Ishikawa (cell line): ENCODE measurements around the gene RNASE7.

Experiments
- CEBPB ChIP-seq: IDR thresholded peaks from 2 replicates; pipeline ENCODE4 v1.6.1; 2012
- CREB1 ChIP-seq: IDR thresholded peaks from 2 replicates; pipeline ENCODE4 v1.6.1; 2012; ENCODE audit warnings: low read depth
- EGR1 ChIP-seq: IDR thresholded peaks from 2 replicates; pipeline ENCODE4 v1.6.1; 2012
- EP300 ChIP-seq: IDR thresholded peaks from 2 replicates; pipeline ENCODE4 v1.6.1; 2012; ENCODE audit warnings: borderline replicate concordance
- FOXM1 ChIP-seq: IDR thresholded peaks from 2 replicates; pipeline ENCODE4 v1.6.1; 2012; ENCODE audit warnings: low read depth, borderline replicate concordance
- NFIC ChIP-seq: IDR thresholded peaks from 2 replicates; pipeline ENCODE4 v1.6.1; 2012
- RAD21 ChIP-seq: IDR thresholded peaks from 2 replicates; pipeline ENCODE4 v1.6.1; 2012; ENCODE audit warnings: low read depth
- TAF1 ChIP-seq: IDR thresholded peaks from 2 replicates; pipeline ENCODE4 v1.6.1; 2012; ENCODE audit warnings: low read depth, mild to moderate bottlenecking
- TCF12 ChIP-seq: IDR thresholded peaks from 2 replicates; pipeline ENCODE4 v1.6.1; 2012; ENCODE audit warnings: low read depth
- TEAD4 ChIP-seq: IDR thresholded peaks from 2 replicates; pipeline ENCODE4 v1.6.1; 2012
- USF1 ChIP-seq: IDR thresholded peaks from 2 replicates; pipeline ENCODE4 v1.6.1; 2012
- YY1 ChIP-seq: IDR thresholded peaks from 2 replicates; pipeline ENCODE4 v1.6.1; 2012; ENCODE audit warnings: low read depth
- ZBTB7A ChIP-seq: IDR thresholded peaks from 2 replicates; pipeline ENCODE4 v1.6.1; 2012; ENCODE audit warnings: low read depth
- TF ChIP-seq, protein P1 (sequence below): IDR thresholded peaks from 2 replicates; pipeline ENCODE4 v1.6.1; 2012; ENCODE audit warnings: low read depth, mild to moderate bottlenecking
- TF ChIP-seq, protein P2 (sequence below): IDR thresholded peaks from 2 replicates; pipeline ENCODE4 v1.6.1; 2012

RNASE7 gene

DNA sequence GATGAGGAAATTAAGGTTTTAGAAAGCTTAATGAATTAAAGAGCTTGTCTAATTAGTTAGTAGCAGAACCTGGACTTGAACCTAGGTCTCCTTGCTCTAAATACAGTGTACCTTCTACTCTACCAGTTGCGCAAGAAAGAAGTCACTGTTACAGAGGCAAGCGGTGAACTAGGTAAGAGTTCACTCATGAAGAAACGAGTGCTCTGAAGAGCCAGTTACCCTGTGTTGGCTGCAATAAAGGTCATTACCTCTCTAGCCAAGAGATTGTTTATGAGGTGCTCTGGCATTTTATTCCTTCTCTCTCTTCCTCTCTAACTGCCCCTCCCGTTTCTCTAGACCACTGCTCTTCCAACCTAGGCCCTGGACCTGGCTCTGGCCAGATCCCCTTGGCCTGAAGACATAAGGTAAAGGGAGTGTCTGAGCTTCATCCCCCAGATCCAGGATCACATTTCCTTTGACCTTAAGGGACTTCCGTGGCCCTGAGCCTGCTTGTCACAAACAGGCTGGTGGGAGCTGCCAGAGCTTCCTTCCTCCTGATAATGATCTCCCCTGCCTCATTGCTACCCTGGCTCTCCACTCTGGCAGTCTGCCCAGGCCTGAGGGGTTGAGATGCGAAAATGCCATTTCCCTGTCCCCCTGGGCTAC is 1.9 kb downstream of the RNASE7 start:
- TF ChIP-seq CEBPB (peak; percentile 62), YY1 (no peak)

GRCh38 chr14:21047378-21047781 is 5.2 kb downstream of the RNASE7 start:
- TF ChIP-seq ZBTB7A (no peak), CEBPB (no peak), TAF1 (no peak), EP300 (no peak), RAD21 (no peak), YY1 (no peak), TEAD4 (no peak), NFIC (no peak), TCF12 (no peak), USF1 (no peak), CREB1 (no peak)
- TF ChIP-seq, protein P1, sequence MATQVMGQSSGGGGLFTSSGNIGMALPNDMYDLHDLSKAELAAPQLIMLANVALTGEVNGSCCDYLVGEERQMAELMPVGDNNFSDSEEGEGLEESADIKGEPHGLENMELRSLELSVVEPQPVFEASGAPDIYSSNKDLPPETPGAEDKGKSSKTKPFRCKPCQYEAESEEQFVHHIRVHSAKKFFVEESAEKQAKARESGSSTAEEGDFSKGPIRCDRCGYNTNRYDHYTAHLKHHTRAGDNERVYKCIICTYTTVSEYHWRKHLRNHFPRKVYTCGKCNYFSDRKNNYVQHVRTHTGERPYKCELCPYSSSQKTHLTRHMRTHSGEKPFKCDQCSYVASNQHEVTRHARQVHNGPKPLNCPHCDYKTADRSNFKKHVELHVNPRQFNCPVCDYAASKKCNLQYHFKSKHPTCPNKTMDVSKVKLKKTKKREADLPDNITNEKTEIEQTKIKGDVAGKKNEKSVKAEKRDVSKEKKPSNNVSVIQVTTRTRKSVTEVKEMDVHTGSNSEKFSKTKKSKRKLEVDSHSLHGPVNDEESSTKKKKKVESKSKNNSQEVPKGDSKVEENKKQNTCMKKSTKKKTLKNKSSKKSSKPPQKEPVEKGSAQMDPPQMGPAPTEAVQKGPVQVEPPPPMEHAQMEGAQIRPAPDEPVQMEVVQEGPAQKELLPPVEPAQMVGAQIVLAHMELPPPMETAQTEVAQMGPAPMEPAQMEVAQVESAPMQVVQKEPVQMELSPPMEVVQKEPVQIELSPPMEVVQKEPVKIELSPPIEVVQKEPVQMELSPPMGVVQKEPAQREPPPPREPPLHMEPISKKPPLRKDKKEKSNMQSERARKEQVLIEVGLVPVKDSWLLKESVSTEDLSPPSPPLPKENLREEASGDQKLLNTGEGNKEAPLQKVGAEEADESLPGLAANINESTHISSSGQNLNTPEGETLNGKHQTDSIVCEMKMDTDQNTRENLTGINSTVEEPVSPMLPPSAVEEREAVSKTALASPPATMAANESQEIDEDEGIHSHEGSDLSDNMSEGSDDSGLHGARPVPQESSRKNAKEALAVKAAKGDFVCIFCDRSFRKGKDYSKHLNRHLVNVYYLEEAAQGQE = no peak

DNA sequence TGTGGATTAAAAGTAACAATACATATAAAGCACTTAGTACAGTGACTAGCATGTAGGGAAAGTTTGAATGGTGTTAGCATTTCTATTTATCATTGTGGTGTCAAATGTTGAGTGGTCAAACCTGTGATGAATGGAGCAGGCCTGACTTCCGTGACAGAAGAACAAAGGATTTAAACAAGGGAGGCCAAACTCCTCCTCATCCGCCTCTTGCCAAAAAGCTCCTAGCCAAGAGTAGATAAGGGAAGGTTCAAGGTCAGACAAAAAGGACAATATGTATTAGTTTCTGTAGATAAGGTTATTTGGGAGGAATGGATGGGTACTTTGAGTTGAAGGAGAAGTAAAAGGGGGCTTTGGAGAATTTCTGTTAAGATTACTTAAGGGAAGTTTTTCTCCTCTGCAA is 6.5 kb downstream of the RNASE7 start:
- TF ChIP-seq EP300 = no peak
- TF ChIP-seq TEAD4 = no peak
- no peak for TF ChIP-seq EGR1
- TF ChIP-seq USF1 = no peak
- TF ChIP-seq, protein P1 = no peak
- no peak for TF ChIP-seq YY1
- TF ChIP-seq, protein P2, sequence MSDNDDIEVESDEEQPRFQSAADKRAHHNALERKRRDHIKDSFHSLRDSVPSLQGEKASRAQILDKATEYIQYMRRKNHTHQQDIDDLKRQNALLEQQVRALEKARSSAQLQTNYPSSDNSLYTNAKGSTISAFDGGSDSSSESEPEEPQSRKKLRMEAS = no peak
- TF ChIP-seq FOXM1 = no peak
- TF ChIP-seq ZBTB7A = no peak
- no peak for TF ChIP-seq NFIC
- no peak for TF ChIP-seq CREB1
- TF ChIP-seq TAF1 = no peak
- TF ChIP-seq CEBPB = no peak
- TF ChIP-seq TCF12 = no peak

- no peak for TF ChIP-seq EP300
- TF ChIP-seq USF1 = no peak
- TF ChIP-seq TCF12 = no peak
- TF ChIP-seq FOXM1 = no peak
- no peak for TF ChIP-seq YY1
- TF ChIP-seq TAF1 = no peak
- TF ChIP-seq CEBPB = no peak
- TF ChIP-seq, protein P1 = no peak
- TF ChIP-seq ZBTB7A = no peak
- no peak for TF ChIP-seq NFIC
- TF ChIP-seq RAD21 = no peak
- no peak for TF ChIP-seq TEAD4
- TF ChIP-seq, protein P2 = no peak
- TF ChIP-seq CREB1 = no peak
- no peak for TF ChIP-seq EGR1
These were observed 7.1 kb downstream of the RNASE7 start for GRCh38 chr14:21049271-21049673.

GRCh38 chr14:21050597-21050996 is 8.4 kb downstream of the RNASE7 start:
- no peak for TF ChIP-seq ZBTB7A
- TF ChIP-seq FOXM1 = no peak
- TF ChIP-seq USF1 = no peak
- TF ChIP-seq TCF12 = no peak
- no peak for TF ChIP-seq CREB1
- no peak for TF ChIP-seq TEAD4
- TF ChIP-seq EP300 = no peak
- TF ChIP-seq, protein P2 = no peak
- TF ChIP-seq EGR1 = no peak
- TF ChIP-seq, protein P1 = no peak
- TF ChIP-seq CEBPB = no peak
- TF ChIP-seq TAF1 = no peak
- TF ChIP-seq YY1 = no peak
- TF ChIP-seq RAD21 = no peak
- no peak for TF ChIP-seq NFIC
